ENCODE data around the gene FOXO6. TPM values are rescaled to one million over a fixed set of nuclear protein-coding genes. Genes with fewer than 3 reads are reported as not detected.

Gene FOXO6
- total RNA-seq, 1 experiment from 2014 or later, result 6.1 TPM

DNA sequence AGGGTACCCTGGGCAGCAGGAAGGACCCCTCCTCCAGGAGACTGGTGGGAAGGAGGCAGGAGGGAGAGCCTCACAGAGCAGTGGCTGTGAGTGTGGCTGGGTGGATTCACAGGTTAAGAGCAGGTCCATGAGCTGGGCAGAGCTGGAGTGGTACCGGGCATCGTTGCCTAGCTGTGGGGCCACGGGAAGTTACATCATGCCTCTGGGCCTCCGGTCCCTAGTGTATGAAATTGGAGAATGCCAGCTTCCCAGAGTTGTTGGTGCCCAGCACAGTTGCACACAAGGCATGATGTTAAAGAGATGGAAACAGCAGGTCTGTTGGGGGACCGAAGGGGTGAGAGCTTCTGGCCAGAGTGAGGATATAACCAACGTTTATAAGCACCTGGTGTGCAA is 18.5 kb downstream of the FOXO6 start:
- BruUV-seq (replicated peaks), result no TSS peak
- Histone ChIP-seq H3K36me3 (ENCODE audit: insufficient read depth, low read length, poor library complexity, severe bottlenecking) (no peaks in the 10 kb centered on the region), H3K27me3 (replicated peaks; ENCODE audit: insufficient read depth, low read depth, low read length, poor library complexity) (no peaks in the 10 kb centered on the region), H3K9me3 (ENCODE audit: low read depth, low read length, poor library complexity, severe bottlenecking) (no peaks in the 10 kb centered on the region), H3K27ac (ENCODE audit: low read depth, low read length, poor library complexity, severe bottlenecking) (peak overlapping the region; percentile 35), H3K4me3 (ENCODE audit: low read depth, low read length, poor library complexity, severe bottlenecking) (no peak overlapping the region), H3K4me1 (ENCODE audit: insufficient read depth, low read length, poor library complexity, severe bottlenecking) (peaks cover 44% of the 10 kb centered on the region)
- intact Hi-C loops (cut with micrococcal nuclease; ENCODE audit: unreplicated experiment), result no loop called here
- CTCF ChIA-PET, result no interaction called here
- no peak for DNase-seq (ENCODE audit: low spot score)
- POLR2A ChIA-PET (ENCODE audit: low non-redundant PET), result no interaction called here
- no peak for TF ChIP-seq EZH2 (IDR thresholded peaks at IDR 0.05; ENCODE audit: borderline replicate concordance, low read depth, low read length, poor library complexity, severe bottlenecking)
- TF ChIP-seq, protein P1, sequence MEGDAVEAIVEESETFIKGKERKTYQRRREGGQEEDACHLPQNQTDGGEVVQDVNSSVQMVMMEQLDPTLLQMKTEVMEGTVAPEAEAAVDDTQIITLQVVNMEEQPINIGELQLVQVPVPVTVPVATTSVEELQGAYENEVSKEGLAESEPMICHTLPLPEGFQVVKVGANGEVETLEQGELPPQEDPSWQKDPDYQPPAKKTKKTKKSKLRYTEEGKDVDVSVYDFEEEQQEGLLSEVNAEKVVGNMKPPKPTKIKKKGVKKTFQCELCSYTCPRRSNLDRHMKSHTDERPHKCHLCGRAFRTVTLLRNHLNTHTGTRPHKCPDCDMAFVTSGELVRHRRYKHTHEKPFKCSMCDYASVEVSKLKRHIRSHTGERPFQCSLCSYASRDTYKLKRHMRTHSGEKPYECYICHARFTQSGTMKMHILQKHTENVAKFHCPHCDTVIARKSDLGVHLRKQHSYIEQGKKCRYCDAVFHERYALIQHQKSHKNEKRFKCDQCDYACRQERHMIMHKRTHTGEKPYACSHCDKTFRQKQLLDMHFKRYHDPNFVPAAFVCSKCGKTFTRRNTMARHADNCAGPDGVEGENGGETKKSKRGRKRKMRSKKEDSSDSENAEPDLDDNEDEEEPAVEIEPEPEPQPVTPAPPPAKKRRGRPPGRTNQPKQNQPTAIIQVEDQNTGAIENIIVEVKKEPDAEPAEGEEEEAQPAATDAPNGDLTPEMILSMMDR (conservative IDR thresholded peaks at IDR 0.05; ENCODE audit: low read depth, low read length), result no peak

GRCh38 chr1:41380195-41380594 is 19.0 kb downstream of the FOXO6 start:
- H3K4me3 ChIP-seq (ENCODE audit: low read depth, low read length, poor library complexity, severe bottlenecking), result no peak overlapping the region
- POLR2A ChIA-PET (ENCODE audit: low non-redundant PET), result no interaction called here

GRCh38 chr1:41380979-41381691 is 19.9 kb downstream of the FOXO6 start:
- H3K4me3 ChIP-seq (ENCODE audit: low read depth, low read length, poor library complexity, severe bottlenecking), result peak overlapping the region; percentile 52
- POLR2A ChIA-PET (ENCODE audit: low non-redundant PET), result interaction anchor here (0.6 kb wide), 1 partner anchor 12 kb away, joined by 3 read pairs; no protein-coding TSS in a partner anchor
- intact Hi-C loops (cut with micrococcal nuclease; ENCODE audit: unreplicated experiment), result no loop called here
- no peaks in the 10 kb centered on the region for H3K36me3 ChIP-seq (ENCODE audit: insufficient read depth, low read length, poor library complexity, severe bottlenecking)
- TSS peak; percentile 70 for BruUV-seq (replicated peaks)
- TF ChIP-seq EZH2 (IDR thresholded peaks at IDR 0.05; ENCODE audit: borderline replicate concordance, low read depth, low read length, poor library complexity, severe bottlenecking), result no peak
- TF ChIP-seq, protein P1 (conservative IDR thresholded peaks at IDR 0.05; ENCODE audit: low read depth, low read length), result no peak
- DNase-seq (ENCODE audit: low spot score), result peak; percentile 80
- no peaks in the 10 kb centered on the region for H3K9me3 ChIP-seq (ENCODE audit: low read depth, low read length, poor library complexity, severe bottlenecking)
- no peak overlapping the region for H3K27ac ChIP-seq (ENCODE audit: low read depth, low read length, poor library complexity, severe bottlenecking)
- CTCF ChIA-PET, result no interaction called here
- peaks cover 48% of the 10 kb centered on the region for H3K4me1 ChIP-seq (ENCODE audit: insufficient read depth, low read length, poor library complexity, severe bottlenecking)
- no peaks in the 10 kb centered on the region for H3K27me3 ChIP-seq (replicated peaks; ENCODE audit: insufficient read depth, low read depth, low read length, poor library complexity)

More at GRCh38 chr1:41380195-41380594, 19.0 kb downstream of the FOXO6 start:
- Histone ChIP-seq H3K27ac (ENCODE audit: low read depth, low read length, poor library complexity, severe bottlenecking) (peak overlapping the region; percentile 35), H3K27me3 (replicated peaks; ENCODE audit: insufficient read depth, low read depth, low read length, poor library complexity) (no peaks in the 10 kb centered on the region), H3K36me3 (ENCODE audit: insufficient read depth, low read length, poor library complexity, severe bottlenecking) (no peaks in the 10 kb centered on the region), H3K9me3 (ENCODE audit: low read depth, low read length, poor library complexity, severe bottlenecking) (no peaks in the 10 kb centered on the region), H3K4me1 (ENCODE audit: insufficient read depth, low read length, poor library complexity, severe bottlenecking) (peaks cover 44% of the 10 kb centered on the region)
- TF ChIP-seq, protein P1 (conservative IDR thresholded peaks at IDR 0.05; ENCODE audit: low read depth, low read length), result no peak
- no peak for TF ChIP-seq EZH2 (IDR thresholded peaks at IDR 0.05; ENCODE audit: borderline replicate concordance, low read depth, low read length, poor library complexity, severe bottlenecking)
- CTCF ChIA-PET, result no interaction called here
- no TSS peak for BruUV-seq (replicated peaks)
- DNase-seq (ENCODE audit: low spot score), result no peak
- intact Hi-C loops (cut with micrococcal nuclease; ENCODE audit: unreplicated experiment), result no loop called here
